Sigmoid colon (tissue), 4 donors: ENCODE measurements around the gene CUX1.

Experiments used
- EP300 ChIP-seq, 4 donors: sonication (generic); formaldehyde crosslinking; IDR thresholded peaks; one replicate each; pipeline ENCODE4 v1.6.1; 2017; ENCODE audit warnings: antibody characterized with exemption in 4 of 4
- POLR2A ChIP-seq, 2 donors: fragments of 450-650 bp; IDR thresholded peaks; one replicate each; pipeline ENCODE4 v1.6.1; 2016; ENCODE audit warnings: antibody characterized with exemption in 2 of 2, mild to moderate bottlenecking in 2 of 2, moderate library complexity in 2 of 2
- POLR2AphosphoS5 ChIP-seq, 4 donors: sonication (generic); formaldehyde crosslinking; IDR thresholded peaks; one replicate each; pipeline ENCODE4 v1.6.1; 2017; ENCODE audit warnings: antibody characterized with exemption in 4 of 4
- TF ChIP-seq, protein P1 (sequence below), 4 experiments: fragments of 450-650 bp in 3 of 4; fragments of 200-600 bp in 1 of 4; IDR thresholded peaks; one replicate each; pipeline ENCODE4 v1.5.1; 2016 to 2019; ENCODE audit warnings: antibody characterized with exemption in 4 of 4, mild to moderate bottlenecking in 3 of 4, moderate library complexity in 2 of 4

DNA sequence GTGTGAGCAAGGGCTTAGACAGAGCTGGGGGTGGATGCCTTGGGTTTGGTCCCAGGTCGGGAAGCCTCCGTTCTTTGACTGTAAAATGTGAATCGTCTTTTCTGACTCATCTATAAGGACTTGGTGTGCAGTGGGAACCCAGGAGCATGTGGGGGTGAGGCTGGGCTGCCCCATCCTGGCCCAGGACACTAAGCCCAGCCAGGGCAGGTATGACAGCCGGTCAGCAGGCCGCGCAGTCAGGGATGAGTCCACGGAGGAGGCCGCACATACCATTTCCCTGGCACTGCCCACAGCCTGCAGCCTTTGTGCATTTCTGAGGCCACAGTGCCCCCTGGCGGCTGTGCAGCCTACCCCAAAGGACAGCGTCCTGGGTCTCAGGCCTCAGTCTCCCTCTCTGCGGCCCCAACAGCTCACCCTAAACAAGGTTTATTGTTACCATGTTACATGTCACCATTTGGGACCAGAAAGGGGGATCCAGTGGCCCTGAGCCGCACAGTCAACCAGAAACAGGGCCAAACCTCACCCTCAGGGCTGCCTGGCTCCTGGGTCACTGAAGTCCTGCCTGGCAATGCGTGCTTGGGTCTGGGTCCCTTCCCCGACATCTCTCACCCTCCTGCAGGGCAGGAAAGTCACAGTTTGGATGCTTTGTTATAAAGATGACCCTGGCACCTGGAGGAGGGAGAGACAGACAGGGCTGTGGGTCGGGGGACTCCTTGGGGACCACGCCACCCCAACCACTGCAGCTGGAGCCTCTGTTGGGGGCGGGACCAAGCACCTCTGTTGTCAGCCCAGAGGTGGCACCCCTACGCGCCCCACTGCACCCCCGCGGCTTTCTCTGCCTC, 454.9 kb downstream of the CUX1 start:
- TF ChIP-seq, protein P1, sequence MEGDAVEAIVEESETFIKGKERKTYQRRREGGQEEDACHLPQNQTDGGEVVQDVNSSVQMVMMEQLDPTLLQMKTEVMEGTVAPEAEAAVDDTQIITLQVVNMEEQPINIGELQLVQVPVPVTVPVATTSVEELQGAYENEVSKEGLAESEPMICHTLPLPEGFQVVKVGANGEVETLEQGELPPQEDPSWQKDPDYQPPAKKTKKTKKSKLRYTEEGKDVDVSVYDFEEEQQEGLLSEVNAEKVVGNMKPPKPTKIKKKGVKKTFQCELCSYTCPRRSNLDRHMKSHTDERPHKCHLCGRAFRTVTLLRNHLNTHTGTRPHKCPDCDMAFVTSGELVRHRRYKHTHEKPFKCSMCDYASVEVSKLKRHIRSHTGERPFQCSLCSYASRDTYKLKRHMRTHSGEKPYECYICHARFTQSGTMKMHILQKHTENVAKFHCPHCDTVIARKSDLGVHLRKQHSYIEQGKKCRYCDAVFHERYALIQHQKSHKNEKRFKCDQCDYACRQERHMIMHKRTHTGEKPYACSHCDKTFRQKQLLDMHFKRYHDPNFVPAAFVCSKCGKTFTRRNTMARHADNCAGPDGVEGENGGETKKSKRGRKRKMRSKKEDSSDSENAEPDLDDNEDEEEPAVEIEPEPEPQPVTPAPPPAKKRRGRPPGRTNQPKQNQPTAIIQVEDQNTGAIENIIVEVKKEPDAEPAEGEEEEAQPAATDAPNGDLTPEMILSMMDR (IDR thresholded peaks at IDR 0.05): peak; percentile 80 to 94 (median 88)
- TF ChIP-seq POLR2A (IDR thresholded peaks at IDR 0.05) (no peak), POLR2AphosphoS5 (IDR thresholded peaks at IDR 0.05) (no peak), EP300 (IDR thresholded peaks at IDR 0.05) (no peak)
